ENCODE measurements around the gene LY9.

The LY9 gene

GRCh38 chr1:160750608-160751007 lies 45.4 kb upstream of the LY9 start:
- TF ChIP-seq, protein P1, sequence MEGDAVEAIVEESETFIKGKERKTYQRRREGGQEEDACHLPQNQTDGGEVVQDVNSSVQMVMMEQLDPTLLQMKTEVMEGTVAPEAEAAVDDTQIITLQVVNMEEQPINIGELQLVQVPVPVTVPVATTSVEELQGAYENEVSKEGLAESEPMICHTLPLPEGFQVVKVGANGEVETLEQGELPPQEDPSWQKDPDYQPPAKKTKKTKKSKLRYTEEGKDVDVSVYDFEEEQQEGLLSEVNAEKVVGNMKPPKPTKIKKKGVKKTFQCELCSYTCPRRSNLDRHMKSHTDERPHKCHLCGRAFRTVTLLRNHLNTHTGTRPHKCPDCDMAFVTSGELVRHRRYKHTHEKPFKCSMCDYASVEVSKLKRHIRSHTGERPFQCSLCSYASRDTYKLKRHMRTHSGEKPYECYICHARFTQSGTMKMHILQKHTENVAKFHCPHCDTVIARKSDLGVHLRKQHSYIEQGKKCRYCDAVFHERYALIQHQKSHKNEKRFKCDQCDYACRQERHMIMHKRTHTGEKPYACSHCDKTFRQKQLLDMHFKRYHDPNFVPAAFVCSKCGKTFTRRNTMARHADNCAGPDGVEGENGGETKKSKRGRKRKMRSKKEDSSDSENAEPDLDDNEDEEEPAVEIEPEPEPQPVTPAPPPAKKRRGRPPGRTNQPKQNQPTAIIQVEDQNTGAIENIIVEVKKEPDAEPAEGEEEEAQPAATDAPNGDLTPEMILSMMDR (IDR thresholded peaks at IDR 0.05; ENCODE audit: low read depth, low read length) = no peak
- DNase-seq = no peak
- Histone ChIP-seq H3K9me3 (no peaks in the 10 kb centered on the region), H3K4me1 (no peaks in the 10 kb centered on the region), H3K4me3 (ENCODE audit: low read depth, low read length) (no peak overlapping the region), H3K27me3 (peaks cover 5% of the 10 kb centered on the region; the same call in 1 of the 2 replicates), H3K36me3 (no peaks in the 10 kb centered on the region)

GRCh38 chr1:160752406-160752805 lies 43.6 kb upstream of the LY9 start:
- Histone ChIP-seq H3K36me3 (no peaks in the 10 kb centered on the region), H3K9me3 (no peaks in the 10 kb centered on the region), H3K4me1 (no peaks in the 10 kb centered on the region), H3K4me3 (ENCODE audit: low read depth, low read length) (no peak overlapping the region), H3K27me3 (peaks cover 5% of the 10 kb centered on the region; the same call in 1 of the 2 replicates)
- no peak for DNase-seq
- TF ChIP-seq, protein P1 (IDR thresholded peaks at IDR 0.05; ENCODE audit: low read depth, low read length) = no peak

- Histone ChIP-seq H3K4me3 (ENCODE audit: low read depth, low read length) (no peak overlapping the region), H3K27me3 (peaks cover 5% of the 10 kb centered on the region; the same call in 1 of the 2 replicates), H3K4me1 (no peaks in the 10 kb centered on the region), H3K9me3 (no peaks in the 10 kb centered on the region), H3K36me3 (no peaks in the 10 kb centered on the region)
- TF ChIP-seq, protein P1 (IDR thresholded peaks at IDR 0.05; ENCODE audit: low read depth, low read length) = no peak
- DNase-seq = no peak
Observed at GRCh38 chr1:160752924-160753323, 43.0 kb upstream of the LY9 start.

- no peaks in the 10 kb centered on the region for H3K36me3 ChIP-seq
- TF ChIP-seq, protein P1 (IDR thresholded peaks at IDR 0.05; ENCODE audit: low read depth, low read length) = no peak
- no peak for DNase-seq
- no peaks in the 10 kb centered on the region for H3K9me3 ChIP-seq
- no peaks in the 10 kb centered on the region for H3K4me1 ChIP-seq
- H3K4me3 ChIP-seq (ENCODE audit: low read depth, low read length) = no peak overlapping the region
- H3K27me3 ChIP-seq = peaks cover 5% of the 10 kb centered on the region; the same call in 1 of the 2 replicates
Observed at GRCh38 chr1:160753594-160753993, 42.4 kb upstream of the LY9 start.

GRCh38 chr1:160755461-160755860 lies 40.5 kb upstream of the LY9 start:
- Histone ChIP-seq H3K4me1 (no peaks in the 10 kb centered on the region), H3K36me3 (no peaks in the 10 kb centered on the region), H3K4me3 (ENCODE audit: low read depth, low read length) (no peak overlapping the region), H3K9me3 (no peaks in the 10 kb centered on the region), H3K27me3 (peaks cover 5% of the 10 kb centered on the region; the same call in 1 of the 2 replicates)
- TF ChIP-seq, protein P1 (IDR thresholded peaks at IDR 0.05; ENCODE audit: low read depth, low read length) = no peak
- DNase-seq = no peak

GRCh38 chr1:160755911-160756848 lies 39.8 kb upstream of the LY9 start:
- no peaks in the 10 kb centered on the region for H3K9me3 ChIP-seq
- no peaks in the 10 kb centered on the region for H3K4me1 ChIP-seq
- H3K4me3 ChIP-seq (ENCODE audit: low read depth, low read length) = no peak overlapping the region
- DNase-seq = no peak
- peaks cover 5% of the 10 kb centered on the region; the same call in 1 of the 2 replicates for H3K27me3 ChIP-seq
- no peaks in the 10 kb centered on the region for H3K36me3 ChIP-seq
- TF ChIP-seq, protein P1 (IDR thresholded peaks at IDR 0.05; ENCODE audit: low read depth, low read length) = no peak
